Measurements from ENCODE around the gene RALGDS. TPM values are rescaled to one million over a fixed set of nuclear protein-coding genes. Genes with fewer than 3 reads are reported as not detected.
"Not testable (repeated sequence)": the region's sequence is repeated elsewhere in the genome, so short reads cannot be mapped to it uniquely, and the experiment has no call there.

RALGDS gene
- total and polyA plus RNA-seq, 4 donors, result 67.4 to 134 (median 99.4) TPM

GRCh38 chr9:133063500-133064231 lies 57.4 kb downstream of the RALGDS start:
- no peak overlapping the region for H3K27ac ChIP-seq (ENCODE audit: low read depth, low read length)

GRCh38 chr9:133063159-133063499 lies 57.9 kb downstream of the RALGDS start:
- no peak for DNase-seq (ENCODE audit: low read depth in 4 of 6, low spot score in 6 of 6)
- H3K9me3 ChIP-seq (ENCODE audit: control insufficient read depth, insufficient read depth, low read length), result no peaks in the 10 kb centered on the region
- H3K4me3 ChIP-seq (ENCODE audit: low read depth, low read length), result no peak overlapping the region
- H3K4me1 ChIP-seq (ENCODE audit: control insufficient read depth, insufficient read depth, low read length), result no peaks in the 10 kb centered on the region
- no peak overlapping the region for H3K27ac ChIP-seq (ENCODE audit: low read depth, low read length)
- H3K27me3 ChIP-seq (ENCODE audit: control insufficient read depth, insufficient read depth, low read length), result no peaks in the 10 kb centered on the region
- peaks cover 62% of the 10 kb centered on the region for H3K36me3 ChIP-seq (ENCODE audit: control insufficient read depth, insufficient read depth, low read length)
- 96% methylated on average over 8 of the region's 8 CpGs for WGBS (ENCODE audit: insufficient coverage)

More at GRCh38 chr9:133063500-133064231, 57.4 kb downstream of the RALGDS start:
- Histone ChIP-seq H3K4me3 (ENCODE audit: low read depth, low read length) (no peak overlapping the region), H3K36me3 (ENCODE audit: control insufficient read depth, insufficient read depth, low read length) (peaks cover 57% of the 10 kb centered on the region), H3K27me3 (ENCODE audit: control insufficient read depth, insufficient read depth, low read length) (no peaks in the 10 kb centered on the region), H3K9me3 (ENCODE audit: control insufficient read depth, insufficient read depth, low read length) (no peaks in the 10 kb centered on the region), H3K4me1 (ENCODE audit: control insufficient read depth, insufficient read depth, low read length) (no peaks in the 10 kb centered on the region)
- no peak for DNase-seq (ENCODE audit: low read depth in 4 of 6, low spot score in 6 of 6)
- WGBS (ENCODE audit: insufficient coverage), result 87% methylated on average over 14 of the region's 14 CpGs

- WGBS (ENCODE audit: insufficient coverage), result no CpG with 5 or more reads among the region's 8 CpGs
- peaks cover 63% of the 10 kb centered on the region for H3K36me3 ChIP-seq (ENCODE audit: control insufficient read depth, insufficient read depth, low read length)
These were observed 58.5 kb downstream of the RALGDS start for GRCh38 chr9:133062569-133062968.

GRCh38 chr9:133061764-133062145 lies 59.3 kb downstream of the RALGDS start, which contains the start of gene CEL:
Gene CEL (plus strand): TSS chr9:133061981. CDS start chr9:133062003, 22 bp downstream.
- peaks cover 63% of the 10 kb centered on the region for H3K36me3 ChIP-seq (ENCODE audit: control insufficient read depth, insufficient read depth, low read length)
- no CpG with 5 or more reads among the region's 9 CpGs for WGBS (ENCODE audit: insufficient coverage)
- not testable (repeated sequence) for H3K4me1 ChIP-seq (ENCODE audit: control insufficient read depth, insufficient read depth, low read length); H3K4me3 ChIP-seq (ENCODE audit: low read depth, low read length); H3K9me3 ChIP-seq (ENCODE audit: control insufficient read depth, insufficient read depth, low read length); H3K27me3 ChIP-seq (ENCODE audit: control insufficient read depth, insufficient read depth, low read length); DNase-seq (ENCODE audit: low read depth in 4 of 6, low spot score in 6 of 6); H3K27ac ChIP-seq (ENCODE audit: low read depth, low read length)

More at GRCh38 chr9:133062569-133062968, 58.5 kb downstream of the RALGDS start:
- not testable (repeated sequence) for H3K27me3 ChIP-seq (ENCODE audit: control insufficient read depth, insufficient read depth, low read length); H3K27ac ChIP-seq (ENCODE audit: low read depth, low read length); H3K9me3 ChIP-seq (ENCODE audit: control insufficient read depth, insufficient read depth, low read length); H3K4me3 ChIP-seq (ENCODE audit: low read depth, low read length); DNase-seq (ENCODE audit: low read depth in 4 of 6, low spot score in 6 of 6); H3K4me1 ChIP-seq (ENCODE audit: control insufficient read depth, insufficient read depth, low read length)

GRCh38 chr9:133061019-133061763 lies 59.8 kb downstream of the RALGDS start:
- not testable (repeated sequence) for H3K27ac ChIP-seq (ENCODE audit: low read depth, low read length); DNase-seq (ENCODE audit: low read depth in 4 of 6, low spot score in 6 of 6)

GRCh38 chr9:133060417-133060841 lies 60.6 kb downstream of the RALGDS start:
- Histone ChIP-seq H3K36me3 (ENCODE audit: control insufficient read depth, insufficient read depth, low read length) (peaks cover 66% of the 10 kb centered on the region), H3K4me1 (ENCODE audit: control insufficient read depth, insufficient read depth, low read length) (no peaks in the 10 kb centered on the region), H3K27ac (ENCODE audit: low read depth, low read length) (no peak overlapping the region), H3K4me3 (ENCODE audit: low read depth, low read length) (no peak overlapping the region), H3K9me3 (ENCODE audit: control insufficient read depth, insufficient read depth, low read length) (no peaks in the 10 kb centered on the region), H3K27me3 (ENCODE audit: control insufficient read depth, insufficient read depth, low read length) (no peaks in the 10 kb centered on the region)
- no CpG with 5 or more reads among the region's 6 CpGs for WGBS (ENCODE audit: insufficient coverage)
- no peak for DNase-seq (ENCODE audit: low read depth in 4 of 6, low spot score in 6 of 6)

More at GRCh38 chr9:133061019-133061763, 59.8 kb downstream of the RALGDS start:
- H3K9me3 ChIP-seq (ENCODE audit: control insufficient read depth, insufficient read depth, low read length); H3K4me3 ChIP-seq (ENCODE audit: low read depth, low read length); H3K4me1 ChIP-seq (ENCODE audit: control insufficient read depth, insufficient read depth, low read length); H3K27me3 ChIP-seq (ENCODE audit: control insufficient read depth, insufficient read depth, low read length): not testable (repeated sequence)
- 56% methylated on average over 12 of the region's 14 CpGs for WGBS (ENCODE audit: insufficient coverage)
- peaks cover 63% of the 10 kb centered on the region for H3K36me3 ChIP-seq (ENCODE audit: control insufficient read depth, insufficient read depth, low read length)

GRCh38 chr9:133059623-133060022 lies 61.4 kb downstream of the RALGDS start:
- Histone ChIP-seq H3K36me3 (ENCODE audit: control insufficient read depth, insufficient read depth, low read length) (peaks cover 67% of the 10 kb centered on the region), H3K27me3 (ENCODE audit: control insufficient read depth, insufficient read depth, low read length) (no peaks in the 10 kb centered on the region), H3K4me3 (ENCODE audit: low read depth, low read length) (no peak overlapping the region), H3K9me3 (ENCODE audit: control insufficient read depth, insufficient read depth, low read length) (no peaks in the 10 kb centered on the region), H3K4me1 (ENCODE audit: control insufficient read depth, insufficient read depth, low read length) (no peaks in the 10 kb centered on the region), H3K27ac (ENCODE audit: low read depth, low read length) (no peak overlapping the region)
- 64% methylated on average over 4 of the region's 7 CpGs for WGBS (ENCODE audit: insufficient coverage)
- no peak for DNase-seq (ENCODE audit: low read depth in 4 of 6, low spot score in 6 of 6)

- Histone ChIP-seq H3K4me1 (ENCODE audit: control insufficient read depth, insufficient read depth, low read length) (no peaks in the 10 kb centered on the region), H3K36me3 (ENCODE audit: control insufficient read depth, insufficient read depth, low read length) (peaks cover 67% of the 10 kb centered on the region)
These were observed 62.3 kb downstream of the RALGDS start for GRCh38 chr9:133058550-133059320.

GRCh38 chr9:133058071-133058470 lies 63.0 kb downstream of the RALGDS start:
- DNase-seq (ENCODE audit: low read depth in 4 of 6, low spot score in 6 of 6), result no peak
- H3K4me1 ChIP-seq (ENCODE audit: control insufficient read depth, insufficient read depth, low read length), result no peaks in the 10 kb centered on the region
- H3K27me3 ChIP-seq (ENCODE audit: control insufficient read depth, insufficient read depth, low read length), result no peaks in the 10 kb centered on the region
- WGBS (ENCODE audit: insufficient coverage), result 96% methylated on average over 7 of the region's 7 CpGs
- H3K27ac ChIP-seq (ENCODE audit: low read depth, low read length), result no peak overlapping the region
- H3K4me3 ChIP-seq (ENCODE audit: low read depth, low read length), result no peak overlapping the region
- H3K9me3 ChIP-seq (ENCODE audit: control insufficient read depth, insufficient read depth, low read length), result no peaks in the 10 kb centered on the region
- peaks cover 67% of the 10 kb centered on the region for H3K36me3 ChIP-seq (ENCODE audit: control insufficient read depth, insufficient read depth, low read length)

More at GRCh38 chr9:133058550-133059320, 62.3 kb downstream of the RALGDS start:
- H3K4me3 ChIP-seq (ENCODE audit: low read depth, low read length), result no peak overlapping the region
- no peaks in the 10 kb centered on the region for H3K9me3 ChIP-seq (ENCODE audit: control insufficient read depth, insufficient read depth, low read length)
- H3K27me3 ChIP-seq (ENCODE audit: control insufficient read depth, insufficient read depth, low read length), result no peaks in the 10 kb centered on the region
- no peak for DNase-seq (ENCODE audit: low read depth in 4 of 6, low spot score in 6 of 6)
- WGBS (ENCODE audit: insufficient coverage), result 85% methylated on average over 12 of the region's 12 CpGs
- no peak overlapping the region for H3K27ac ChIP-seq (ENCODE audit: low read depth, low read length)
